G401 (cell line): ENCODE data around the gene ZNF213. TPM values are rescaled to one million over a fixed set of nuclear protein-coding genes. Genes with fewer than 3 reads are reported as not detected.

Source experiments
- DNase-seq: peaks from one replicate; pipeline ENCODE4 v3.0.0-alpha.2; 2015; ENCODE audit warnings: low spot score
- in situ Hi-C: cut with HindIII; loops from 2 replicates; pipeline ENCODE4 v1.10.0; 2016; ENCODE audit warnings: low sequenced_read_pairs, mixed read lengths
- total RNA-seq: library from RNA; depleted of rRNA; stranded (reverse); fragments of >200 nt; shearing (Covaris generic); gene quantifications from 2 replicates; pipeline ENCODE4 v1.2.3, GENCODE V29; 2014; rRNA removed

Gene ZNF213, protein sequence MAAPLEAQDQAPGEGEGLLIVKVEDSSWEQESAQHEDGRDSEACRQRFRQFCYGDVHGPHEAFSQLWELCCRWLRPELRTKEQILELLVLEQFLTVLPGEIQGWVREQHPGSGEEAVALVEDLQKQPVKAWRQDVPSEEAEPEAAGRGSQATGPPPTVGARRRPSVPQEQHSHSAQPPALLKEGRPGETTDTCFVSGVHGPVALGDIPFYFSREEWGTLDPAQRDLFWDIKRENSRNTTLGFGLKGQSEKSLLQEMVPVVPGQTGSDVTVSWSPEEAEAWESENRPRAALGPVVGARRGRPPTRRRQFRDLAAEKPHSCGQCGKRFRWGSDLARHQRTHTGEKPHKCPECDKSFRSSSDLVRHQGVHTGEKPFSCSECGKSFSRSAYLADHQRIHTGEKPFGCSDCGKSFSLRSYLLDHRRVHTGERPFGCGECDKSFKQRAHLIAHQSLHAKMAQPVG
- 0.31 and 0.61 TPM in 2 replicates for total RNA-seq

DNA sequence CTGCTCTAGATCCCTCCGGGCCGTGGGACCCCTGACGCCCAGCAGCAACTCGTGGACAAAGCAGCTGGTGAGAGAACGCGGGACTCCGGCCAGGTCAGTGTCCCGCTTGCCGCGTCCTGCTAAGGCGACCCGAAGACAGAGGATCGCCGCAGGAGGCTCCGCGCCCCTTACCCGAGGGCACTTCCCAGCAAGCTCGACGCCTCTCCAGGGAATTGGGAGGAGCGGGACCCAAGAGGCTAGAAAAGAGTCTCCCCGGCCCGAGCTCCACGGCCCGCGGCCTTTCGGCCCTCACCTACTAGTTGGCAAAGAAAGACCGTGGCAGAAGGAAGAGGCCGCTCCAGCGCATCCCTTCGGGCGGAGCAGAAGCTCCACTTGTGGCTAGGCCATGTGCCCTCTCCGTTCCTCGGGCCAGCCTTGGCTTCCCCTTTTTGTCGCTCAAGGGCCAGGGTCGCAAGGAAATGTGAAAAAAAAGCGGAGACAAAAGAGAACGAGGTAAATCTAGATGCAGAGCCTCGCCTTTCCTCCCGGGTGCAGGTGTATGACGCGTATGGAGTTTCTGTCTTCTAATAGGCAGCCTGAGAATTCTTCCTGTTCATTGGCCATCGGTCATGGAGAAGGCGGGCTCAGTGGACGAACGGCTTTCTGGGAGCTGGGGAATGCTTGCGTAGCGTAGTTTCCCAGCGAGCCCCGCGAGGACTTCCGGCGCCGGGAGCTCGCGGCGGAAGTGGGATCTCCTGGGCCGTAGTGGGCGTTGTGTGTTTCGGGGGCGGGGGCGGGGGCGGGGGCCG is at the start of gene ZNF213:
Gene ZNF213, plus strand, starts transcription at position 692 of the 788 bp plus-strand sequence. CDS start 2,252 bp downstream, outside the sequence.
- in situ Hi-C loops, result no loop called here
- DNase-seq, result peak; percentile 99

- in situ Hi-C loops, result no loop called here
- DNase-seq, result no peak
Measured at GRCh38 chr16:3085868-3086595, 48.8 kb upstream of the ZNF213 start.

DNA sequence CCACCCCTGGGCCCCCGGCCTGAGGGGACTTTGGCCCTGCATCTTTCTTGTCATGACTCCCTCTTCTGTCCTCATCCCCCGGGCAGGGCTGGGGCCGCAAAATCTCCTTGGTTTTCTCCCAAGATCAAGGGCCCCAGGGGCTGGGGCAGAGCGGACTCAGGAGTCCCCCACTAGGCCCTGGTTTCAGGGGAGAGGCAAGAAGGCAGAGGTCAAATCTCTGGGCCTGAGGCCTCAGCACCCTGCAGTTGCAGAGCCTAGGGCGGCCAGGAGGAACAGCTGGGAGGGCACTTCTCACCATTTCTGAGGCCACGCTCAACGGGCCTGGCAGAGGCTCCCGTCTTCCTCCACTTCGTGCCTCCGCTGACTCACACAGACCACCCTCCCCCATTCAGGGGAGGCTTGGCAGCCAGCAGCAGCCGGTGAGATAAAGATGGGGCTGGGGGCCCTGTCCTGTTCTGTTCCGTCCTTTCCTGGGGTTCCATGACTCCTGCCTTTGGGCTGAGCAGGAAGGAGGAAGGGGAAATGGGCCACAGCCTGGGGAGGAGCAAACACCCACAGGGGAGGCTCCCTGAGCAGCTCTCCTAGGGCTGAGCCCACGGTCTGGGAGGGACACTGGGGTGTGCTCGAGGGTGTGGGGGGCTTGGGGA is 48.1 kb upstream of the ZNF213 start:
- no peak for DNase-seq
- in situ Hi-C loops, result no loop called here

DNA sequence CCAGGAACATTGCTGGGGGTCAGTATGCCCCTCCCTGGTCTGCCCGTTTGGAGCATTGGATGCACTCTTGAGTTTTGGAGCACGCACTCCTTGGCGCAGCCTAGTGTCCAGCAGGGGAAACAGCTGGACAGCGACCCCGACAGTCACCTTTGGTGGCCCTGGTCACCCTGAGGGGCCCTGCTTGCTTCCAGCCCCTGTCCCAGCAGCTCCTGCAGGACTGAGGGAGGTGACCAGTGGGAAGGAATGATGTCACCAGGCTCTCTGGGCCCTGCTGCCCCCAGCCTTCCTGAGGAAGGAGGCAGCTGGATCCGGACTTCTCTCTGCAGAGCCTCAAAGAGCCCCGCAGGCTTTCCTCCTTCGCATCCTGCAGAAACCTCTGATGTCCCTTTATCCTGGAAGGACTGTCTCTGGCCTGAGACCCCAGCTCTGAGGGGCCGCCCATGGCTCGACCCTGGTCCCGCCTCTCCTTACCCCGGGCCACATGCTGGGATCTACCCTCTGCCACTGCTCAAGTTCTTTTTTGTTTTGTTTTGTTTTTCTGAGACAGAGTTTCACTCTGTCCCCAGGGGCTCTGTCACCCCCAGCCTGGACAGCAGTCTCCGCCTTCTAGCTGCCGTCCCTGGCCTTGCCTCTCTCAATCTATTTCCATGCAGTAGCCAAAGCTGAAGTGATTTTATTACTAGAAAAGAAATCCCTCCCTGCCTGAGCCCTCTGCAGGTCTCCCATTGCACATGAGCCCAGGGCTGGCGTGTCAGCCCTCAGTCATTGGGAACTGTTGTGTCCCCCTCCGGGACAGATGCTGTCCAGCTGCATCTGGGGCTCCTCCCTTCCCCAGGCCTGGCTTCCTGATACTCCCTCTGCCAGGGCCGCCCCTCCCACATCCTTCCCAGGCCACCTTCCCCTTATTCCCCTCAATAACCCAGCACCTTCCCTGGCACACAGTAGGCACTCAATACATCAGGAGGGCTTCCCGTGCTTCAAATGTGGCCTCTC is 47.3 kb upstream of the ZNF213 start:
- in situ Hi-C loops, result no loop called here
- DNase-seq, result no peak

DNA sequence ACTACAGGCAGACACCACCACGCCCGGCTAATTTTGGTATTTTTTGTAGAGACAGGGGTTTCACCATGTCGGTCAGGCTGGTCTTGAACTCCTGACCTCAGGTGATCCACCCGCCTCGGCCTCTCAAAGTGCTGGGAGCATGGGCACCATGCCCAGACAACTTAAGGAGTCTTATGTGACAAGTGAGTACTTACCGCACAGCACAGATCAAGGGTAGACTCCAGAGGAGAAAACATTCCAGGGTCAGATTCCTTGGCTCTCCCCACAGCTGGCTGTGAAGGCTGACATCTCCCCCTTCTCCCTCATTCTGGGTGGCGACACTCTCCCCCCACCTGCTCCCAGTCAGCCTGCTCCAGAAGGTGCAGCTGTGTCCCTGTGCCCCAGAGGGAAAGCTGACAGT is 46.4 kb upstream of the ZNF213 start:
- DNase-seq, result no peak
- in situ Hi-C loops, result no loop called here

GRCh38 chr16:3088925-3089716 is 45.7 kb upstream of the ZNF213 start:
- in situ Hi-C loops, result no loop called here
- no peak for DNase-seq

DNA sequence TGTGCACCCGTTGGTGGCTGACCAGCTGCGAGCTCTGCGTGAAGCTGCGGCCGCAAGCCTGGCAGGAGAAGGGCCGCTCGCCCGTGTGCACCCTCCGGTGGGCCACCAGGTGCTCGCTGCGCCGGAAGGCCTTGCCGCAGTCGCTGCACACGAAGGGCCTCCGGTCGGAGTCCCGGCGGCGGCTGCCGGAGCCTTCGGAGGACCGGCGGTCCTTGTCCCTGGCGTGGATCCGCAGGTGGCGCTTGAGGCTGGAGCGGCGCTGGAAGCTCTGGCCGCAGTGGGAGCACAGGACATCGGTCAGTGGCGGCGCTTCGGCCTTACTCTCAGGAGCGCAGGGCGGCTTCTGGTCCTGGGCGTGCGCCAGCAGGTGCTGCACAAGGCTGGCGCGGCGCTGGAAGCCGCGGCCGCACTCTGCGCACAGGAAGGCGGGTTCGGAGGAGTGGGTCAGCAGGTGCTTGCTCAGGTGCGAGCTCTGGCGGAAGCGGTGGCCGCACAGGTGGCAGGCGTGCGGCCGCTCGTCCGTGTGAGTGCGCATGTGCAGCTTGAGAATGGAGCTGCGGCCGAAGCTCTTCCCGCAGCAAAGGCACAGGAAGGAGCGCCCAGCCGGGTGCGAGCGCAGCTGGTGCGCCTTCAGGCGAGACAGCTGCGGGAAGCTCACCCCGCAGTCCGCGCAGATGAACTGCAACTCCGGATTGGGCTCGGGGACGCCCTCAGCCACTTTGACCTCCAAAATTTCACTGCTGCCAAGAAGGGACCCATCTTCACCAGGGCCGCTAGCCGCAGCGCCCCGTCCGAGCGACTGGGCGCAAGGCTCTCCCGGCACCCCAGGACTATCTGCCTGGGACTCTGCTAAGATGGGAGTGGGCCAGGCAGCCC is 44.9 kb upstream of the ZNF213 start:
- in situ Hi-C loops, result no loop called here
- DNase-seq, result no peak

- in situ Hi-C loops, result no loop called here
- DNase-seq, result no peak
Measured at GRCh38 chr16:3091551-3091950, 43.3 kb upstream of the ZNF213 start.

- in situ Hi-C loops, result no loop called here
- DNase-seq, result no peak
Measured at GRCh38 chr16:3092501-3092941, 42.3 kb upstream of the ZNF213 start.

- in situ Hi-C loops, result no loop called here
- peak; percentile 42 for DNase-seq
Measured at GRCh38 chr16:3094289-3095027, 40.4 kb upstream of the ZNF213 start.

DNA sequence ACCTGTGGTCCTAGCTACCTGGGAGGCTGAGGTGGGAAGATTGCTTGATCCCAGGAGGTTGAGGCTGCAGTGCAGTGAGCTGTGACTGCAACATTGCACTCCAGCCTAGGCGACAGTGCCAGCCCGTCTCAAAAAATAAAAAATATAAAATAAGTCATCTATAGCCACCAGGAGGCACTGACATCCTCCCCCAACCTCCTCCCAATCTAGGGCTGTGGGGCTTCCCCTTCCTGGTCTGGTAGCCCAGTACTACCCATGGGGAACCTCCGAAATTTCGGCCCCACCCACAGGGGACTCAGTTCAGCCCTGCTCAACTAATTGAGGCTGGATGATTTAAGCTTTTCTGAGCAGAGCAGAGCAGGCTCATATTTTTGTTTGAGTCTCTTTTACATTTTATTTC is 39.0 kb upstream of the ZNF213 start:
- in situ Hi-C loops, result no loop called here
- no peak for DNase-seq

DNA sequence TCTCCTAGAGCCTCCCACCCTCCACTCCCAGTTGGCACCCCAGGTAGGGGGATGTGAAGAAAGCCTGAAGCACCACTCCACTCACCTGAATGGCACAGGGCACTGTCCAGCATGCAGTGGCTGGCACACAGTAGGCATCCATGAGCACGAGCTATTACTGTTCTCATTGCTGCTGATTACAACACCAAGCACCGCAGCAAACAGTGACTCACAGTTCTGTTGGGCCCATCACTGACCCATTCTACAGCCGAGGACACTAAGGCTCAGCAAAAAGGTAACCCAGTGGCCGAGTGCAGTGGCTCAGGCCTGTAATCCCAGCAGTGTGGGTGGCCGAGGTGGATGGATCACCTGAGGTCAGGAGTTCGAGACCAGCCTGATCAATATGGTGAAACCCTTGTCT is 38.5 kb upstream of the ZNF213 start:
- in situ Hi-C loops, result no loop called here
- DNase-seq, result no peak

GRCh38 chr16:3097266-3097665 is 37.6 kb upstream of the ZNF213 start:
- in situ Hi-C loops, result no loop called here
- no peak for DNase-seq

DNA sequence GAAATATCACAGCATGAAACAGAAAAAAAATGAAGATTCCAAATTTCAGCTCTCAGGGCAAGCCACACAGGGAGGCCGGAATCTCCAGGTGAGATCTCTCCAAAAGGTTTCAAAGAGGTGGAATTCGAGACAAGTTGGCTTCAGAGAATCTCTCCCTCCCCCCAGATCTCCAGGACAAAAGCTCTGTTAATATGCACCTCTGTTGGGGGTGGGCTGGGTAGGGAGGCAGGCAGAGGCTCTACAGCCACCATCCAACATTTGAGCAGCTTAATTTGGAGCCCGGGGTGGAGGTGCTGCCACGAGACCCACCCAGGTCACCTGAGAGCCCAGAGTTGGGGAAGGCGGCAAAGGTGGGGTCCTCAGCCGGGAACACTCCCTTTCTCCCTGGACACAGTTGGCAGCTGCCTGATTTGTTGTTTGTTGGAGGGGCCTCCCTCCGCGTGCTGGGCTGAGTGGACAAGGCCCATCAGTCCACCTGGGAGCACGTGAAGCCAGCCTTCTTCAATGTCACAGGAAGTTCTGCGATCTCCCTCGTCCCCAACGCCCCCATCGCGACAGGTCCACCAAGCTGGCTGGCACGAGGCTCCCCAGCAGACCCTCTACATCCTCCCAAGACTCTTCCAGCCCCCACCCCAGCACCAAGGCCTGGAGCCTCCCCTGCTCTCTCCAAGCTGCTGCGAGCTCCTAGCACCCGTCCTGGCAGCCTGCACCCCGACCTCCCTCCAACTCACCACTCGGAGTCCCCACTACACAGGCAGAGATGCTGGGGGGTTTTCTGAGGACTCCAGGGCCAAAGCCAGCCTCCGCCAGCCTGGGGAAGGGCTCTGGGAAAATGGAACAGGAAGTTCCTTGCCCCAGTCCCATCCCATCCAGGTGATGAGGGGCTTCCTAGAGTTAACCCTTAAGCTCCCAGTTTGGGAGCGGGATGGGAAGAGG is 36.1 kb upstream of the ZNF213 start, which contains the start of gene ZSCAN10:
Gene ZSCAN10, minus strand, starts transcription at position 836 of the 936 bp plus-strand sequence. CDS start 6,357 bp downstream, outside the sequence.
- DNase-seq, result no peak
- in situ Hi-C loops, result no loop called here

GRCh38 chr16:3099395-3099731 is 35.5 kb upstream of the ZNF213 start:
- DNase-seq, result no peak
- in situ Hi-C loops, result no loop called here
